ENCODE results near the gene CERS6.

DNA sequence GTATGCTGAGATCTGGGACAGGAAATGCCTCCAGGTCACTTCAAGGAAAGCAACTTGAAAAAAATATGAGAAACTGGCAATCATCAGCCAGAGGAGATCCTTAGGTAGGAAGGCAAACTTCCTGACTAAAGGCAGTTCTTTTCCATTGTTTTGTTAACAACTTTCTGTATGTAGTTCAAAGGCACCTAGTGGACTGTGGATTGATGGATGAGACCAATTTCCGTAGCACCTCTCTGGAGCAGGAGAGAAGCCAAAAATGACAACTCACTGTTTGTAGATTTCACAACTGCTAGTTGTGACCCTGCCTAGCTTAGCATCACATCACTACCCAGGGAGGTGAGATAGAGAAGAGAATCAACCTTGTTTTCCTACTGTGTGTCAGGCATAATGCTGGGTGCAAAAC is 324.6 kb downstream of the CERS6 start:
- no peak for TF ChIP-seq EZH2 (IDR thresholded peaks at IDR 0.05)
- TF ChIP-seq POLR2AphosphoS5 (IDR thresholded peaks at IDR 0.05; ENCODE audit: borderline replicate concordance, low read depth, low read length) = no peak
- TF ChIP-seq FOXP2 (optimal IDR thresholded peaks at IDR 0.05; ENCODE audit: control extremely low read depth, extremely low read length, insufficient read depth) = no peak

All from SK-N-MC (cell line).